ENCODE measurements around the gene MECP2.

The MECP2 gene

GRCh38 chrX:154026136-154027021, 71.1 kb downstream of the MECP2 start:
- Histone ChIP-seq H3K4me3 (ENCODE audit: low read length, poor library complexity, severe bottlenecking) (no peak overlapping the region), H3K4me1 (ENCODE audit: insufficient read depth, low read length, poor library complexity, severe bottlenecking) (no peaks in the 10 kb centered on the region), H3K27me3 (ENCODE audit: insufficient read depth, low read length, poor library complexity, severe bottlenecking) (no peaks in the 10 kb centered on the region), H4K20me1 (ENCODE audit: insufficient read depth, low read length, poor library complexity, severe bottlenecking) (no peaks in the 10 kb centered on the region), H3K9me2 (replicated peaks; ENCODE audit: low read depth, low read length) (no peaks in the 10 kb centered on the region), H2AFZ (ENCODE audit: low read length) (no peak overlapping the region), H3K79me2 (ENCODE audit: insufficient read depth, low read length) (0 out of 2 replicates have a peak, but pooled peaks cover 2% of the 10 kb centered on the region), H3F3A (ENCODE audit: low read depth) (no peaks in the 10 kb centered on the region), H3K9ac (ENCODE audit: low read depth, low read length, poor library complexity, severe bottlenecking) (no peak overlapping the region), H3K36me3 (ENCODE audit: insufficient read depth, low read length) (peaks cover 42% of the 10 kb centered on the region; the same call in 1 of the 2 replicates), H3K9me3 (ENCODE audit: insufficient read depth, low read depth, low read length) (no peaks in the 10 kb centered on the region), H3K4me2 (ENCODE audit: low read depth, low read length, poor library complexity, severe bottlenecking) (no peak overlapping the region)
- TF ChIP-seq EZH2phosphoT487 (IDR thresholded peaks at IDR 0.05; ENCODE audit: borderline replicate concordance) (no peak), CTCF (conservative IDR thresholded peaks at IDR 0.05; ENCODE audit: low read length) (no peak)

- H3K36me3 ChIP-seq (ENCODE audit: insufficient read depth, low read length) = peaks cover 30% of the 10 kb centered on the region; the same call in 1 of the 2 replicates
- no peaks in the 10 kb centered on the region for H3K9me3 ChIP-seq (ENCODE audit: insufficient read depth, low read depth, low read length)
- no peaks in the 10 kb centered on the region for H3K27me3 ChIP-seq (ENCODE audit: insufficient read depth, low read length, poor library complexity, severe bottlenecking)
- no peak overlapping the region for H3K9ac ChIP-seq (ENCODE audit: low read depth, low read length, poor library complexity, severe bottlenecking)
- no peaks in the 10 kb centered on the region for H3K9me2 ChIP-seq (replicated peaks; ENCODE audit: low read depth, low read length)
- H3F3A ChIP-seq (ENCODE audit: low read depth) = no peaks in the 10 kb centered on the region
- no peak overlapping the region for H3K4me2 ChIP-seq (ENCODE audit: low read depth, low read length, poor library complexity, severe bottlenecking)
- H3K4me3 ChIP-seq (ENCODE audit: low read length, poor library complexity, severe bottlenecking) = no peak overlapping the region
- no peaks in the 10 kb centered on the region for H4K20me1 ChIP-seq (ENCODE audit: insufficient read depth, low read length, poor library complexity, severe bottlenecking)
- no peak for TF ChIP-seq CTCF (conservative IDR thresholded peaks at IDR 0.05; ENCODE audit: low read length)
- TF ChIP-seq EZH2phosphoT487 (IDR thresholded peaks at IDR 0.05; ENCODE audit: borderline replicate concordance) = no peak
- H3K4me1 ChIP-seq (ENCODE audit: insufficient read depth, low read length, poor library complexity, severe bottlenecking) = no peaks in the 10 kb centered on the region
- no peak overlapping the region for H2AFZ ChIP-seq (ENCODE audit: low read length)
- H3K79me2 ChIP-seq (ENCODE audit: insufficient read depth, low read length) = peaks cover 8% of the 10 kb centered on the region; the same call in 1 of the 2 replicates
These were observed 72.3 kb downstream of the MECP2 start for GRCh38 chrX:154025230-154025629.

- Histone ChIP-seq H4K20me1 (ENCODE audit: insufficient read depth, low read length, poor library complexity, severe bottlenecking) (no peaks in the 10 kb centered on the region), H3F3A (ENCODE audit: low read depth) (no peaks in the 10 kb centered on the region), H3K36me3 (ENCODE audit: insufficient read depth, low read length) (peaks cover 22% of the 10 kb centered on the region; the same call in 1 of the 2 replicates), H3K9me2 (replicated peaks; ENCODE audit: low read depth, low read length) (no peaks in the 10 kb centered on the region), H3K4me3 (ENCODE audit: low read length, poor library complexity, severe bottlenecking) (no peak overlapping the region), H3K9me3 (ENCODE audit: insufficient read depth, low read depth, low read length) (no peaks in the 10 kb centered on the region), H2AFZ (ENCODE audit: low read length) (no peak overlapping the region), H3K9ac (ENCODE audit: low read depth, low read length, poor library complexity, severe bottlenecking) (no peak overlapping the region), H3K79me2 (ENCODE audit: insufficient read depth, low read length) (peaks cover 14% of the 10 kb centered on the region), H3K4me2 (ENCODE audit: low read depth, low read length, poor library complexity, severe bottlenecking) (no peak overlapping the region), H3K4me1 (ENCODE audit: insufficient read depth, low read length, poor library complexity, severe bottlenecking) (no peaks in the 10 kb centered on the region), H3K27me3 (ENCODE audit: insufficient read depth, low read length, poor library complexity, severe bottlenecking) (no peaks in the 10 kb centered on the region)
- TF ChIP-seq CTCF (conservative IDR thresholded peaks at IDR 0.05; ENCODE audit: low read length) (no peak), EZH2phosphoT487 (IDR thresholded peaks at IDR 0.05; ENCODE audit: borderline replicate concordance) (no peak)
These were observed 73.2 kb downstream of the MECP2 start for GRCh38 chrX:154024271-154024670.
